Posterior vena cava (tissue), 2 donors: Measurements from ENCODE around the gene LNPK. TPM values are rescaled to one million over a fixed set of nuclear protein-coding genes. Genes with fewer than 3 reads are reported as not detected.
A peak's percentile ranks its signal among the peaks of the same experiment; 100 is the strongest.
"Not testable (repeated sequence)": the region's sequence is repeated elsewhere in the genome, so short reads cannot be mapped to it uniquely, and the experiment has no call there.

Experiments
- DNase-seq: peaks from one replicate; pipeline ENCODE4 v3.0.0-alpha.2; 2020; ENCODE audit warnings: low spot score
- intact Hi-C, 2 donors: fragments of 100-400 bp; cut with DNase I; formaldehyde crosslinking; loops; one replicate each; pipeline versions ENCODE4 v1.14.1 to v1.14.2; 2022 to 2023
- total RNA-seq, 2 donors: library from RNA; stranded (reverse); fragmentation: NEBNext Ultra II Directional; extraction: Animal tissue kit (Norgen Biotek cat#: 25700); gene quantifications; one replicate each; pipeline ENCODE4 v1.2.1, GENCODE V29; 2021
- donor health status: DM: yes; HTN: yes; CAD: no.
- donor health status: DM: yes; HTN: yes; CAD: no.

LNPK gene
- total RNA-seq, 2 donors from 2014 or later, result 30.5 to 37.2 TPM

DNA sequence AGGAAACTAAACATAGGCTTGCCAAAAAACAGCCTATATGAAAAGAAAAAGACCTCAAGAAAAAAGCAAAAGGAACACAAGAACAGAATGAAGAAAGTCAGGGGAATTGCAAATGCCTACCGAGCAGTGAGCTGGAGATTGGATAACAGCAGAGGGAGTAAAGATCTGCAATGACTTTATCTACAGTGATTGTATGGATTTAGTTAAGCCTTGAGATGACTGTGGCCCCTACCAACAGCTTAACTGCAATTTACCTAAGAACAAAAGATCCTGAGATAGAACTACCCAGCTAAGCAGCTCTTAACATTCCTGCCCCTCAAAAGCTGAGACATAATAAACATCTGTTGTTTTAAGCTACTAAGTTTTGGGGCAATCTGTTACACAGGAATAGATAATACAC lies 20.5 kb downstream of the LNPK start:
- intact Hi-C loops, result no loop called here
- DNase-seq, result no peak

- intact Hi-C loops, result no loop called here
- DNase-seq, result no peak
These were observed 25.5 kb downstream of the LNPK start for GRCh38 chr2:175976391-175977157.

GRCh38 chr2:175973373-175973772 lies 28.7 kb downstream of the LNPK start:
- no peak for DNase-seq

DNA sequence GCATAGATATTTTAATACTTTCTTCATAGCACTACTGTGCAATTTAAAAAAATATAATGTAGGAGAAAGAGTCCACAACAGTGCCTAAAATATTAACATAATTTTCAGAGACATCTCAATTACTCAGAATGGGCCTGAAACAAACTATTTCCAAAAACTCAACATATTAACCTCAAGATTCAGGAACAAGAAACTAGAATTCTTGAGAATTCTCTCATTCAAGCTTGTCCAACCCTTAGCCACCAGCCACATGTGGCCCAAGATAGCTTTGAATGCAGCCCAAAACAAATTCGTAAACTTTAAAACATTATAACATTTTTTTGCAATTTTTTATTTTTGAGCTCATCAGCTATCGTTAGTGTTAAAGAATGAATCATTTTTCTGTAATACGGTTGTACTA lies 35.2 kb downstream of the LNPK start:
- intact Hi-C loops, result no loop called here
- no peak for DNase-seq

More at GRCh38 chr2:175973373-175973772, 28.7 kb downstream of the LNPK start:
- intact Hi-C loops, result no loop called here

- no peak for DNase-seq
- intact Hi-C loops, result no loop called here
These were observed 36.3 kb downstream of the LNPK start for GRCh38 chr2:175965773-175966172.

DNA sequence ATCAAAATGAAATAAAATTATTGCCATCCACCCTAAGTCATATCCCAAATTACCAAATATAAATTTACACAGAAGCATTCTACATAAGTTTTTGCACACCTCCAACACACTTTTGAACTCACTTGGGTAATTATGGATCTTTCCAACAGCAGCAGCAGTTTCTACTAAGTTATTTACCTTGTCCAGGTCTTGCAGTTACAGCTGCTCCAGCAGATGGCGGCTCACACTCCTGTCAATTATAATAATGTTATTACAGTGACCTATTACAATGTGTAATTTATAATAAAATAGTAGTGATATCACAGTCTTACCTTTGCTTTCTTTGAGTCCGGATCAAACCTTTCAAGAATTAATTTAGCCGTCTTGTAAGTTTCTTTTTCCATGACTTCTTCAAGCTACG lies 37.9 kb downstream of the LNPK start:
- no peak for DNase-seq
- intact Hi-C loops, result no loop called here

DNA sequence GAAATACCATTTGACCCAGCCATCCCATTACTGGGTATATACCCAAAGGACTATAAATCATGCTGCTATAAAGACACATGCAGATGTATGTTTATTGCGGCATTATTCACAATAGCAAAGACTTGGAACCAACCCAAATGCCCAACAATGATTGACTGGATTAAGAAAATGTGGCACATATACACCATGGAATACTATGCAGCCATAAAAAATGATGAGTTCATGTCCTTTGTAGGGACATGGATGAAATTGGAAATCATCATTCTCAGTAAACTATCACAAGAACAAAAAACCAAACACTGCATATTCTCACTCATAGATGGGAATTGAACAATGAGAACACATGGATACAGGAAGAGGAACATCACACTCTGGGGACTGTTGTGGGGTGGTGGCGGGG lies 38.9 kb downstream of the LNPK start:
- DNase-seq, intact Hi-C loops: not testable (repeated sequence)

DNA sequence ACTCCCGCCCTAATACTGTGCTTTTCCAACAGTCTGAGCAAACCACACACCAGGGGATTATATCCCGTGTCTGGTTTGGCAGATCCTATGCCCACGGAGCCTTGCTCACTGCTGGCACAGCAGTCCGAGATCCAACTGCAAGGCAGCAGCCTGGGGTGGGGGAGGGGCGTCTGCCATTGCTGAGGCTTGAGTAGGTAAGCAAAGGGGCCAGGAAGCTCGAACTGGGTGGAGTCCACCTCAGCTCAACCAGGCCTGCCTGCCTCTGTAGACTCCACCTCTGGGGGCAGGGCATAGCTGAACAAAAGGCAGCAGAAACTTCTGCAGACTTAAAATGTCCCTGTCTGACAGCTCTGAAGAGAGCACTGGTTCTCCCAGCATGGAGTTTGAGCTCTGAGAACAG lies 44.2 kb downstream of the LNPK start:
- intact Hi-C loops, result no loop called here
- DNase-seq, result peak; percentile 55

- no peak for DNase-seq
- intact Hi-C loops, result no loop called here
These were observed 46.9 kb downstream of the LNPK start for GRCh38 chr2:175955136-175955535.

- no peak for DNase-seq
- intact Hi-C loops, result no loop called here
These were observed 51.6 kb downstream of the LNPK start for GRCh38 chr2:175950512-175950911.

GRCh38 chr2:175948191-175948590 lies 53.9 kb downstream of the LNPK start:
- intact Hi-C loops, result no loop called here
- DNase-seq, result no peak

DNA sequence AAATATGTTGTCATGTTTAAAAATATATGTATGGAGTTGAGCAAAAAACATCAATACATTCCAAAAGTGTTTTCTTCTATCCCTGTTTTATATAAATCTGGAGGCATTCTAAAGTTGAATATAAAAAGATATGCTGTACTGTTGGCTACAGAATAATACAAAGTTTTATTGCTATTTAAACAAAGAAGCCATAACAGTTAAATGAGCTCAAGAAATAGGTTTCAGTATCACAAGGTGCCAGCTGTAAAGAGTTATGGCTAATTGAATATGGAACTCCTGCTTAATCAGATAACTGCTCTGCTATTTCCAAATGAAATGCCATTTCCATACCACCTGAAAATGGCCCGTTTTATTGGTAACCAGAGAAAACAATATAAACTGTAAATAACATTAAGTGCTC lies 55.0 kb downstream of the LNPK start:
- intact Hi-C loops, result no loop called here
- DNase-seq, result no peak

DNA sequence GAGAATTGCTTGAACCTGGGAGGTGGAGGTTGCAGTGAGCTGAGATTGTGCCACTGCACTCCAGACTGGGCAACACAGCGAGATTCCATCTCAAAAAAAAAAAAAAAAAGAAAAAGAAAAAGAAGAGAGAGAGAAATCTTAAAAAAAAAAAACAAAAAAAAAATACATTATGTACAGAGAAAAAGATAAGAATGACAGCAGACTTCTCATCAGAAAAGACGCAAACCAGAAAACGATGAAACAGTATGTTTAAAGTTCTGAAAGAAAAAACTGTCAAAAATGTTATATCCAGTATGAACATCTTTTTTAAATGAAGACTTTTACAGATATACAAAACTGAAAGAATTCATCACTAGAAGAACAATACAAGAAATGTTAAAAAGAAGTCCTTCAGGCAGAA lies 60.4 kb downstream of the LNPK start:
- DNase-seq, result no peak
- intact Hi-C loops, result no loop called here

GRCh38 chr2:175937216-175937615 lies 64.9 kb downstream of the LNPK start:
- intact Hi-C loops, result no loop called here
- DNase-seq, result no peak

GRCh38 chr2:175935289-175936181 lies 66.5 kb downstream of the LNPK start:
- DNase-seq, result no peak
- intact Hi-C loops, result no loop called here

- intact Hi-C loops, result no loop called here
- DNase-seq, result no peak
These were observed 69.4 kb downstream of the LNPK start for GRCh38 chr2:175932675-175933074.

DNA sequence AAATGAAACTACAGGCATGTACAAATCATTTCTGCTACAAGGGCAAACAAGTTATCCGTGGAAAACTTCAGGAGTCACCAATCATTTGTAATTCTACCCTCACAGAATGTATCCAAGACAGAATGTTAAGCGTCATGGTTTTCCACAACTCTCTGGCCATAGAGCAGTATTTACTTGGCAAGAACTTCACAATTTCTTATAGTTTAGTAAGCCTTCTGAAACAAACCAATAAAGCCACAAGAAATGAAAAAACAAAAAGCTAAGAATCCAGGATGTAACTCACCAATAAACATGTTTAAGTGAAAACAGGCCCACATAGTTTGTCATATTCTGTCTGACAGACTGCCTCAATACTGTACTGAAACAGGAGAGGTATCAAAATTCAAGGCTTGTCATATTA lies 70.3 kb downstream of the LNPK start:
- no peak for DNase-seq
- intact Hi-C loops, result no loop called here

DNA sequence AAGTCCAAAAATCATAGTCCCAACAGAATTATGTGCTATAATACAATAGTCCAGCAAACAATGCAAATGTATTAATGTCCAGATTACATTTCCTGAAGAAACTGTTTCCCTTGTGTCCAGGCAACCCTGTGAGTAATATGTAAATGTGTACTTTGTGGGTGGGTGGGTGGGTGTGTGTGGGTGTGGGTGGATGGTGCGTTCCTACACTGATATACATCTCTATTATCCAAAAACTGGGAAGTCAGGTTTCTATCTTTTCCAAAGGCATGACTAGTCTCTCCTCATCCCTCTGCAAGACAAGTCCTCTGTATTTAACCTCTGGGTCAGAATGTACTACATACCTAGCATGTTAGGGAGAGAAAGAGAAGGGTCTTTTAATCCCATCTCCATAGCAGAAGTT lies 71.6 kb downstream of the LNPK start:
- no peak for DNase-seq
- intact Hi-C loops, result no loop called here

DNA sequence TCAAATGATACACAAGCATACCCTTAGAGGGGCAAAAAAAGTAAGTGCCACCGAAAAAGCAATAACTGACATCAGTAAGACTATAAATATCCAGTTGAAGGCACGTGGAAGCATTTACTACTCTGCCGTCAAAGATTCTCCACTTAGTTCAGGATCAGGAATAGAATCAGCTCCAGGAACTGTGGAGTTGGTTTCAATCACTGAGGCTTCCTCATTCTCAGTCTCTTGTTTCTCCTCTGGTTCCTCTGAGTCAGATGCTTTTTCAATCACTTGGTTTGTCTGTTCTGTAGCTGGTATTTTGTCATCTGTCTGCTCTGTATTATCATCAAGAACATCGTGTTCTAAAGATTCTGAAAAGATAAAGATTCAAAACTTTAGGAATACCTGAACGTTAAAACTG lies 72.2 kb downstream of the LNPK start:
- intact Hi-C loops, result no loop called here
- no peak for DNase-seq

DNA sequence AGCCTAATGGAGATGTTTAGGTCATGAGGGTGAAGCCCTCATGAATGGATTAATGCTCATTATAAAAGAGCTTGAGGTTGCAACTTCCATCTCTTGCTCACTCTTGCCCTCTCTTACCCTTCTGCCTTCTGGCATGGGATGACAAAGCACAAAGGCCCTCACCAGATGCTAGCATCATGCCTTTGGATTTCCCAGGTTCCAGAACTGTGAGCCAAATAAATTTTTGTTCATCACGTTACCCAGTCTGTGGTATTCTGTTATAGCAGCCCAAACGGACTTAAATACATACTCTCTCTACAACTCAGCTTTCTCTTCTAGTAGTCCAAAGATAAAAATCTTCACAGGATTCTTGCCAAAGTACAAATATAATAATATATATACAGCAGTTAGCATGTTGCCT lies 75.8 kb downstream of the LNPK start:
- no peak for DNase-seq
- intact Hi-C loops, result no loop called here

GRCh38 chr2:175922160-175922559 lies 79.9 kb downstream of the LNPK start:
- intact Hi-C loops, result no loop called here
- DNase-seq, result no peak
